ENCODE data around the gene RIC8B.

Gene RIC8B

GRCh38 chr12:106758349-106759110 lies 16.0 kb upstream of the RIC8B start:
- no peak for FAIRE-seq

GRCh38 chr12:106759526-106760183 lies 14.8 kb upstream of the RIC8B start:
- FAIRE-seq: no peak

GRCh38 chr12:106760184-106760531 lies 14.3 kb upstream of the RIC8B start:
- no peak for FAIRE-seq

- no peak for FAIRE-seq
These were observed 10.3 kb upstream of the RIC8B start for GRCh38 chr12:106764220-106764619.

GRCh38 chr12:106764738-106765137 lies 9.7 kb upstream of the RIC8B start:
- no peak for FAIRE-seq

GRCh38 chr12:106766393-106766826 lies 8.1 kb upstream of the RIC8B start:
- no peak for FAIRE-seq

- FAIRE-seq: no peak
These were observed 7.3 kb upstream of the RIC8B start for GRCh38 chr12:106767206-106767605.

- FAIRE-seq: no peak
These were observed 6.3 kb upstream of the RIC8B start for GRCh38 chr12:106767954-106768822.

- no peak for FAIRE-seq
These were observed 5.4 kb upstream of the RIC8B start for GRCh38 chr12:106769078-106769477.

- FAIRE-seq: no peak
These were observed 4.9 kb upstream of the RIC8B start for GRCh38 chr12:106769546-106769945.

GRCh38 chr12:106771425-106771824 lies 3.1 kb upstream of the RIC8B start:
- no peak for FAIRE-seq

- FAIRE-seq: no peak
These were observed 1.0 kb upstream of the RIC8B start for GRCh38 chr12:106773286-106774004.

- FAIRE-seq: no peak
These were observed 484 bp downstream of the RIC8B start for GRCh38 chr12:106774808-106775524.

GRCh38 chr12:106776897-106777296 lies 2.4 kb downstream of the RIC8B start:
- FAIRE-seq: no peak

GRCh38 chr12:106780010-106780631 lies 5.6 kb downstream of the RIC8B start:
- no peak for FAIRE-seq

- FAIRE-seq: no peak
These were observed 8.1 kb downstream of the RIC8B start for GRCh38 chr12:106782619-106783018.

- no peak for FAIRE-seq
These were observed 9.0 kb downstream of the RIC8B start for GRCh38 chr12:106783515-106783914.

- no peak for FAIRE-seq
These were observed 15.5 kb downstream of the RIC8B start for GRCh38 chr12:106790020-106790419.

GRCh38 chr12:106791531-106791930 lies 17.0 kb downstream of the RIC8B start:
- FAIRE-seq: no peak

- no peak for FAIRE-seq
These were observed 19.9 kb downstream of the RIC8B start for GRCh38 chr12:106794369-106794768.

- no peak for FAIRE-seq
These were observed 26.8 kb downstream of the RIC8B start for GRCh38 chr12:106801167-106801708.
